Breast epithelium (tissue), 3 donors: ENCODE results near the gene NLRP4.

Source experiments
- POLR2A ChIP-seq: fragments of 450-650 bp; IDR thresholded peaks from one replicate; pipeline ENCODE4 v1.6.1; 2016; ENCODE audit warnings: antibody characterized with exemption, mild to moderate bottlenecking, moderate library complexity
- TF ChIP-seq, protein P1 (sequence below), 3 donors: fragments of 450-650 bp; IDR thresholded peaks; one replicate each; pipeline ENCODE4 v1.5.1; 2016 to 2017; ENCODE audit warnings: antibody characterized with exemption in 3 of 3, mild to moderate bottlenecking in 3 of 3, moderate library complexity in 3 of 3

DNA sequence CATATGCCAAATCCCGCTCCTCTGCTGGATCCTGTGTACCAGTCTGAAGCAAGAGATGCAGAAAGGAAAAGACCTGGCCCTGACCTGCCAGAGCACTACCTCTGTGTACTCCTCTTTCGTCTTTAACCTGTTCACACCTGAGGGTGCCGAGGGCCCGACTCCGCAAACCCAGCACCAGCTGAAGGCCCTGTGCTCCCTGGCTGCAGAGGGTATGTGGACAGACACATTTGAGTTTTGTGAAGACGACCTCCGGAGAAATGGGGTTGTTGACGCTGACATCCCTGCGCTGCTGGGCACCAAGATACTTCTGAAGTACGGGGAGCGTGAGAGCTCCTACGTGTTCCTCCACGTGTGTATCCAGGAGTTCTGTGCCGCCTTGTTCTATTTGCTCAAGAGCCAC is 22.1 kb downstream of the NLRP4 start:
- TF ChIP-seq POLR2A, result no peak
- TF ChIP-seq, protein P1, sequence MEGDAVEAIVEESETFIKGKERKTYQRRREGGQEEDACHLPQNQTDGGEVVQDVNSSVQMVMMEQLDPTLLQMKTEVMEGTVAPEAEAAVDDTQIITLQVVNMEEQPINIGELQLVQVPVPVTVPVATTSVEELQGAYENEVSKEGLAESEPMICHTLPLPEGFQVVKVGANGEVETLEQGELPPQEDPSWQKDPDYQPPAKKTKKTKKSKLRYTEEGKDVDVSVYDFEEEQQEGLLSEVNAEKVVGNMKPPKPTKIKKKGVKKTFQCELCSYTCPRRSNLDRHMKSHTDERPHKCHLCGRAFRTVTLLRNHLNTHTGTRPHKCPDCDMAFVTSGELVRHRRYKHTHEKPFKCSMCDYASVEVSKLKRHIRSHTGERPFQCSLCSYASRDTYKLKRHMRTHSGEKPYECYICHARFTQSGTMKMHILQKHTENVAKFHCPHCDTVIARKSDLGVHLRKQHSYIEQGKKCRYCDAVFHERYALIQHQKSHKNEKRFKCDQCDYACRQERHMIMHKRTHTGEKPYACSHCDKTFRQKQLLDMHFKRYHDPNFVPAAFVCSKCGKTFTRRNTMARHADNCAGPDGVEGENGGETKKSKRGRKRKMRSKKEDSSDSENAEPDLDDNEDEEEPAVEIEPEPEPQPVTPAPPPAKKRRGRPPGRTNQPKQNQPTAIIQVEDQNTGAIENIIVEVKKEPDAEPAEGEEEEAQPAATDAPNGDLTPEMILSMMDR (IDR thresholded peaks at IDR 0.05), result no peak
